Natural killer cell (primary cell): Measurements from ENCODE around the gene RFX2. TPM values are rescaled to one million over a fixed set of nuclear protein-coding genes. Genes with fewer than 3 reads are reported as not detected.

Experiments used
- ATAC-seq, 3 donors: fragments of 150-1000 bp in 2 of 3; fragments of 200-7000 bp in 1 of 3; cut with Tn5 transposase; 1 replicate in 1 of 3; 2 replicates in 2 of 3; pipeline ENCODE4 v1.10.0; 2021; ENCODE audit warnings: mild to moderate bottlenecking in 2 of 3, moderate library complexity in 2 of 3
- DNase-seq, 2 donors: peaks; one replicate each; pipeline versions ENCODE4 v3.0.0 to v3.0.0-alpha.2; 2013 to 2021; ENCODE audit warnings: mixed read lengths in 1 of 2
- H3K27ac ChIP-seq: one replicate; pipeline ENCODE4 v1.5.1; 2013; ENCODE audit warnings: mild to moderate bottlenecking, low read length
- H3K27me3 ChIP-seq: one replicate; pipeline ENCODE4 v1.6.1; 2013; ENCODE audit warnings: low read length; ENCODE audit not compliant: control insufficient read depth, insufficient read depth
- H3K36me3 ChIP-seq: one replicate; pipeline ENCODE4 v1.6.1; 2013; ENCODE audit warnings: low read length; ENCODE audit not compliant: control insufficient read depth, insufficient read depth
- H3K4me1 ChIP-seq: one replicate; pipeline ENCODE4 v1.6.1; 2013; ENCODE audit warnings: low read length; ENCODE audit not compliant: control insufficient read depth, insufficient read depth
- H3K4me3 ChIP-seq: one replicate; pipeline ENCODE4 v1.5.1; 2013; ENCODE audit warnings: low read length
- H3K9me3 ChIP-seq: one replicate; pipeline ENCODE4 v1.6.1; 2013; ENCODE audit warnings: low read length; ENCODE audit not compliant: control insufficient read depth, insufficient read depth
- H3K27ac Mint-ChIP-seq, 2 donors: one replicate each; pipeline ENCODE4 v1.8.0; 2022; ENCODE audit warnings: mild to moderate bottlenecking in 2 of 2, mixed read lengths in 2 of 2, moderate library complexity in 1 of 2
- H3K27me3 Mint-ChIP-seq, 2 donors: one replicate each; pipeline ENCODE4 v1.8.0; 2022; ENCODE audit warnings: low read depth in 2 of 2, mixed read lengths in 2 of 2
- H3K36me3 Mint-ChIP-seq: one replicate; pipeline ENCODE4 v1.8.0; 2022; ENCODE audit warnings: mixed read lengths
- H3K4me1 Mint-ChIP-seq, 2 donors: one replicate each; pipeline ENCODE4 v1.8.0; 2022; ENCODE audit warnings: mixed read lengths in 2 of 2
- H3K4me3 Mint-ChIP-seq: one replicate; pipeline ENCODE4 v1.8.0; 2022; ENCODE audit warnings: mild to moderate bottlenecking, moderate library complexity, mixed read lengths
- H3K9me3 Mint-ChIP-seq, 2 donors: one replicate each; pipeline ENCODE4 v1.8.0; 2022; ENCODE audit warnings: mixed read lengths in 2 of 2
- WGBS: methylation state at CpG from one replicate; pipeline ENCODE4 v1.1.7; 2013; ENCODE audit warnings: missing lambda C conversion rate; ENCODE audit not compliant: insufficient coverage; 5-methylcytosine and 5-hydroxymethylcytosine counted together
- intact Hi-C: fragments of 100-400 bp; cut with micrococcal nuclease; formaldehyde crosslinking; loops from one replicate; pipeline ENCODE4 v1.14.2; 2022
- total RNA-seq, 4 donors: library from RNA; stranded (reverse); fragments of 120-200 nt in 1 of 4; gene quantifications; one replicate each; pipeline versions ENCODE4 v1.2.3 to v1.2.4, GENCODE V29; 2013 to 2022
- TF ChIP-seq, protein P1 (sequence below): fragments of 200-600 bp; IDR thresholded peaks from one replicate; pipeline ENCODE4 v1.8.0; 2022; ENCODE audit warnings: antibody characterized with exemption

RFX2 gene
- total RNA-seq, 3 donors from 2014 or later (not counting 1 experiment from before 2014, with no cell fraction given) = 2.4 to 4.6 (median 4.1) TPM

GRCh38 chr19:6014551-6015135 lies 95.7 kb downstream of the RFX2 start:
- Mint-ChIP-seq H3K4me1 (no peaks in the 10 kb centered on the region), H3K27ac (no peak overlapping the region), H3K9me3 (no peaks in the 10 kb centered on the region), H3K27me3 (no peaks in the 10 kb centered on the region), H3K4me3 (no peak overlapping the region), H3K36me3 (no peaks in the 10 kb centered on the region)
- TF ChIP-seq, protein P1, sequence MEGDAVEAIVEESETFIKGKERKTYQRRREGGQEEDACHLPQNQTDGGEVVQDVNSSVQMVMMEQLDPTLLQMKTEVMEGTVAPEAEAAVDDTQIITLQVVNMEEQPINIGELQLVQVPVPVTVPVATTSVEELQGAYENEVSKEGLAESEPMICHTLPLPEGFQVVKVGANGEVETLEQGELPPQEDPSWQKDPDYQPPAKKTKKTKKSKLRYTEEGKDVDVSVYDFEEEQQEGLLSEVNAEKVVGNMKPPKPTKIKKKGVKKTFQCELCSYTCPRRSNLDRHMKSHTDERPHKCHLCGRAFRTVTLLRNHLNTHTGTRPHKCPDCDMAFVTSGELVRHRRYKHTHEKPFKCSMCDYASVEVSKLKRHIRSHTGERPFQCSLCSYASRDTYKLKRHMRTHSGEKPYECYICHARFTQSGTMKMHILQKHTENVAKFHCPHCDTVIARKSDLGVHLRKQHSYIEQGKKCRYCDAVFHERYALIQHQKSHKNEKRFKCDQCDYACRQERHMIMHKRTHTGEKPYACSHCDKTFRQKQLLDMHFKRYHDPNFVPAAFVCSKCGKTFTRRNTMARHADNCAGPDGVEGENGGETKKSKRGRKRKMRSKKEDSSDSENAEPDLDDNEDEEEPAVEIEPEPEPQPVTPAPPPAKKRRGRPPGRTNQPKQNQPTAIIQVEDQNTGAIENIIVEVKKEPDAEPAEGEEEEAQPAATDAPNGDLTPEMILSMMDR = no peak
- Histone ChIP-seq H3K4me3 (no peak overlapping the region), H3K9me3 (no peaks in the 10 kb centered on the region), H3K4me1 (no peaks in the 10 kb centered on the region), H3K27ac (no peak overlapping the region), H3K27me3 (no peaks in the 10 kb centered on the region), H3K36me3 (no peaks in the 10 kb centered on the region)
- intact Hi-C loops = no loop called here
- WGBS = 90% methylated on average over 12 of the region's 13 CpGs
- DNase-seq = no peak
- no peak for ATAC-seq

DNA sequence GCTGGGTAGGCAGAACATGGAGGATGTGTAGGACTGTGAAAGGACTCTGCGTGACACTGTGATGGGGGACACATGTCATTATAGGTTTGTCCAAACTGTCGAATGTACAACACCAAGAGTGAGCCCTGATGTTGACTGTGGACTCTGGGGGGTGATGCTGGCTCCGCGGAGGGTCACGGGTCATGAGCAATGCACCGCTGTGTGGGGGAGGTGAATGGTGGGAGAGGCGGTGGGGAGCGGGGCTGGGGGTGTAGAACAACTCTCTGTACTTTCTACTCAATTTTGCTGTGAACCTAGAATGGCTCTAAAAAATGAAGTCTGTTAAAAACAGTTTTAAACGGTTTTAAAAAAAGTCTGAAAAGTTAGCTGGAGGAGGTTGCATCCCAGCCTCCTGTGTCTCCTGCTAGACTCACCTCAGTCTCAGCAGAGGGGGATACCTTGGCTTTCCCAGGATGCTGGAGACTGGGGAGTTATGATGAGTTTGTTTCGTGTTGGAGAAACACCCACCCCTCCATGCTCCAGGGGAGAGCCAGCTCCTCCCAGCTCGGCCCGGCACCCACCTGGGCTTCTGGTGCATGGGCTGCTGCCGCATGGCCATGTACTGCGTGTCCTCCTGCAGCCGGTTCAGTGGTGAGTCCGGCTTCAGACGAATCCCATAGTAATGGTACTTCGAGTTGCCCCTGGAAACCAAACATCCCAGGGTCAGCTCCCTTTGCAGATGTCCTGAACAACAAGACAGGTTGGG lies 97.7 kb downstream of the RFX2 start:
- 96% methylated on average over 17 of the region's 18 CpGs for WGBS
- no peak for DNase-seq
- TF ChIP-seq, protein P1 = no peak
- Histone ChIP-seq H3K27me3 (no peaks in the 10 kb centered on the region), H3K4me1 (no peaks in the 10 kb centered on the region), H3K36me3 (no peaks in the 10 kb centered on the region), H3K27ac (no peak overlapping the region), H3K4me3 (no peak overlapping the region), H3K9me3 (no peaks in the 10 kb centered on the region)
- Mint-ChIP-seq H3K36me3 (no peaks in the 10 kb centered on the region), H3K4me3 (no peak overlapping the region), H3K27ac (no peak overlapping the region), H3K27me3 (no peaks in the 10 kb centered on the region), H3K4me1 (peaks cover 0 to 2% of the 10 kb centered on the region in 2 donors), H3K9me3 (no peaks in the 10 kb centered on the region)
- intact Hi-C loops = no loop called here
- ATAC-seq = no peak

GRCh38 chr19:6011794-6012193 lies 98.5 kb downstream of the RFX2 start:
- TF ChIP-seq, protein P1 = no peak
- ATAC-seq (no peak), DNase-seq (no peak)
- Mint-ChIP-seq H3K27me3 (no peaks in the 10 kb centered on the region), H3K4me3 (no peak overlapping the region), H3K4me1 (peaks cover 0 to 5% of the 10 kb centered on the region in 2 donors), H3K9me3 (no peaks in the 10 kb centered on the region), H3K36me3 (no peaks in the 10 kb centered on the region), H3K27ac (no peak overlapping the region)
- Histone ChIP-seq H3K9me3 (no peaks in the 10 kb centered on the region), H3K27ac (no peak overlapping the region), H3K4me1 (no peaks in the 10 kb centered on the region), H3K27me3 (no peaks in the 10 kb centered on the region), H3K4me3 (no peak overlapping the region), H3K36me3 (no peaks in the 10 kb centered on the region)
- 96% methylated on average over 1 of the region's 1 CpG for WGBS
- intact Hi-C loops = no loop called here
